Keratinocyte (primary cell): ENCODE measurements around the gene PARD3. TPM values are rescaled to one million over a fixed set of nuclear protein-coding genes. Genes with fewer than 3 reads are reported as not detected.

Source experiments
- DNase-seq: peaks from one replicate; pipeline ENCODE4 v3.0.0-alpha.2; 2011; ENCODE audit warnings: low read depth, missing footprints, low spot score
- FAIRE-seq: peaks from 2 replicates; lab custom pipeline; 2011; peaks lifted over from hg19 to GRCh38; lab: Jason Lieb, UNC
- H2AFZ ChIP-seq: 2 replicates; pipeline ENCODE4 v1.6.0; 2012; ENCODE audit warnings: low read length, control low read depth, inconsistent platforms; ENCODE audit not compliant: control insufficient read depth
- H3K27ac ChIP-seq: 2 replicates; pipeline ENCODE4 v1.5.1; 2011; ENCODE audit warnings: low read length; ENCODE audit not compliant: control insufficient read depth, insufficient read depth
- H3K27me3 ChIP-seq: 3 replicates; pipeline ENCODE4 v1.6.0; 2011; ENCODE audit warnings: low read length; ENCODE audit not compliant: control insufficient read depth, insufficient read depth; ENCODE audit errors: extremely low read depth
- H3K36me3 ChIP-seq, 2 experiments: 2 replicates in 1 of 2; 3 replicates in 1 of 2; pipeline ENCODE4 v1.5.1; 2011; ENCODE audit warnings: low read length in 2 of 2, mild to moderate bottlenecking in 1 of 2; ENCODE audit not compliant: control insufficient read depth in 2 of 2, insufficient read depth in 2 of 2; ENCODE audit errors: extremely low read depth in 1 of 2
- H3K4me1 ChIP-seq: 3 replicates; pipeline ENCODE4 v1.5.1; 2011; ENCODE audit warnings: low read length; ENCODE audit not compliant: control insufficient read depth, insufficient read depth; ENCODE audit errors: extremely low read depth
- H3K4me2 ChIP-seq: 3 replicates; pipeline ENCODE4 v1.6.0; 2011; ENCODE audit warnings: low read depth, low read length; ENCODE audit not compliant: control insufficient read depth, insufficient read depth; ENCODE audit errors: extremely low read depth
- H3K4me3 ChIP-seq, 3 experiments: fragments of 200-600 bp in 1 of 3; sonication (generic) in 1 of 3; 2 replicates in 2 of 3; 3 replicates in 1 of 3; pipeline ENCODE4 v1.5.1; 2011 to 2016; ENCODE audit warnings: low read length in 3 of 3, mild to moderate bottlenecking in 3 of 3, control low read depth in 2 of 3, inconsistent platforms in 1 of 3, low read depth in 1 of 3, mixed read lengths in 1 of 3, mixed run types in 1 of 3, moderate library complexity in 1 of 3; ENCODE audit not compliant: control insufficient read depth in 2 of 3, insufficient read depth in 2 of 3; ENCODE audit errors: extremely low read depth in 1 of 3
- H3K79me2 ChIP-seq: 2 replicates; pipeline ENCODE4 v1.6.0; 2012; ENCODE audit warnings: low read length; ENCODE audit not compliant: control insufficient read depth, insufficient read depth
- H3K9ac ChIP-seq: 3 replicates; pipeline ENCODE4 v1.6.0; 2011; ENCODE audit warnings: low read length; ENCODE audit not compliant: control insufficient read depth, insufficient read depth; ENCODE audit errors: extremely low read depth
- H3K9me1 ChIP-seq: 3 replicates; pipeline ENCODE4 v1.6.0; 2011; ENCODE audit warnings: low read length; ENCODE audit not compliant: control insufficient read depth, insufficient read depth; ENCODE audit errors: extremely low read depth
- H3K9me3 ChIP-seq: 2 replicates; pipeline ENCODE4 v1.5.1; 2012; ENCODE audit warnings: low read depth, low read length; ENCODE audit not compliant: control insufficient read depth
- H4K20me1 ChIP-seq: 3 replicates; pipeline ENCODE4 v1.6.0; 2011; ENCODE audit warnings: low read length; ENCODE audit not compliant: control insufficient read depth, insufficient read depth; ENCODE audit errors: extremely low read depth
- CTCF ChIP-seq, 3 experiments: IDR thresholded peaks in 1 of 3; conservative IDR thresholded peaks in 1 of 3; optimal IDR thresholded peaks in 1 of 3; 2 replicates in 2 of 3; 3 replicates in 1 of 3; pipeline versions ENCODE3 to v1.5.1; 2011; ENCODE audit warnings: low read length in 3 of 3, mild to moderate bottlenecking in 3 of 3, moderate library complexity in 2 of 3, control low read depth in 1 of 3, inconsistent platforms in 1 of 3; ENCODE audit not compliant: insufficient read depth in 2 of 3; ENCODE audit errors: extremely low read depth in 1 of 3
- EZH2 ChIP-seq: IDR thresholded peaks from one replicate; pipeline ENCODE4 v1.6.1; 2012; ENCODE audit warnings: inconsistent platforms, mild to moderate bottlenecking, low read length, moderate library complexity
- dilution Hi-C: fragments of 300-500 bp; cut with MboI; formaldehyde crosslinking; loops from one replicate; pipeline ENCODE4 v1.7.0; 2020; ENCODE audit warnings: low sequenced_read_pairs; ENCODE audit not compliant: extremely low pct_ligation_motif_present
- polyA plus RNA-seq, 5 experiments: library from polyadenylated mRNA; depleted of rRNA in 3 of 5; stranded (reverse) in 3 of 5; stranded (forward) in 1 of 5; unstranded in 1 of 5; fragments of >200 nt; gene quantifications; 1 replicate in 1 of 5; 2 replicates in 3 of 5; 3 replicates in 1 of 5; pipeline versions ENCODE4 v1.2.1 to v1.2.3, GENCODE V29; 2011 to 2012; ENCODE audit warnings: missing spikeins in 2 of 5, low read depth in 1 of 5, low replicate concordance in 1 of 5

The PARD3 gene
- polyA plus RNA-seq, 1 donor (not counting 4 experiments of a cell fraction or from before 2014, with no cell fraction given) = 46.4 TPM

GRCh38 chr10:34581801-34582532 is 233.1 kb downstream of the PARD3 start:
- Histone ChIP-seq H3K4me1 (peaks cover 55% of the 10 kb centered on the region), H3K4me2 (peak overlapping the region; percentile 69)
- dilution Hi-C loops = no loop called here

GRCh38 chr10:34580643-34581042 is 234.5 kb downstream of the PARD3 start:
- no peaks in the 10 kb centered on the region for H3K9me1 ChIP-seq
- no peak for TF ChIP-seq CTCF (optimal IDR thresholded peaks at IDR 0.05 in 1 of 3, IDR thresholded peaks at IDR 0.05 in 1 of 3, conservative IDR thresholded peaks at IDR 0.05 in 1 of 3; ENCODE audit: extremely low read depth in 1 of 3, insufficient read depth in 2 of 3, low read length in 3 of 3)
- TF ChIP-seq EZH2 = no peak
- H4K20me1 ChIP-seq = no peaks in the 10 kb centered on the region
- dilution Hi-C loops = no loop called here
- peaks cover 19% of the 10 kb centered on the region for H3K79me2 ChIP-seq
- H3K9ac ChIP-seq = no peak overlapping the region
- peak overlapping the region; percentile 27 for H3K27ac ChIP-seq
- FAIRE-seq (peak; percentile 88), DNase-seq (peak; percentile 59)
- H3K4me1 ChIP-seq = peaks cover 51% of the 10 kb centered on the region
- no peaks in the 10 kb centered on the region for H3K27me3 ChIP-seq
- H3K4me3 ChIP-seq = no peak overlapping the region
- no peaks in the 10 kb centered on the region for H3K9me3 ChIP-seq
- H2AFZ ChIP-seq = no peak overlapping the region
- H3K36me3 ChIP-seq = no peaks in the 10 kb centered on the region
- H3K4me2 ChIP-seq = peak overlapping the region; percentile 66

More at GRCh38 chr10:34581801-34582532, 233.1 kb downstream of the PARD3 start:
- H3K4me3 ChIP-seq = no peak overlapping the region
- peaks cover 16% of the 10 kb centered on the region for H3K79me2 ChIP-seq
- DNase-seq = no peak
- peak overlapping the region; percentile 77 for H3K27ac ChIP-seq
- no peaks in the 10 kb centered on the region for H3K9me3 ChIP-seq
- no peaks in the 10 kb centered on the region for H3K27me3 ChIP-seq
- TF ChIP-seq CTCF (optimal IDR thresholded peaks at IDR 0.05 in 1 of 3, IDR thresholded peaks at IDR 0.05 in 1 of 3, conservative IDR thresholded peaks at IDR 0.05 in 1 of 3; ENCODE audit: extremely low read depth in 1 of 3, insufficient read depth in 2 of 3, low read length in 3 of 3) = no peak
- no peak for TF ChIP-seq EZH2
- H3K9me1 ChIP-seq = no peaks in the 10 kb centered on the region
- no peaks in the 10 kb centered on the region for H3K36me3 ChIP-seq
- no peak overlapping the region for H2AFZ ChIP-seq
- no peak overlapping the region for H3K9ac ChIP-seq
- no peaks in the 10 kb centered on the region for H4K20me1 ChIP-seq
- no peak for FAIRE-seq
